ENCODE measurements around the gene SAMD4B.

SAMD4B gene

DNA sequence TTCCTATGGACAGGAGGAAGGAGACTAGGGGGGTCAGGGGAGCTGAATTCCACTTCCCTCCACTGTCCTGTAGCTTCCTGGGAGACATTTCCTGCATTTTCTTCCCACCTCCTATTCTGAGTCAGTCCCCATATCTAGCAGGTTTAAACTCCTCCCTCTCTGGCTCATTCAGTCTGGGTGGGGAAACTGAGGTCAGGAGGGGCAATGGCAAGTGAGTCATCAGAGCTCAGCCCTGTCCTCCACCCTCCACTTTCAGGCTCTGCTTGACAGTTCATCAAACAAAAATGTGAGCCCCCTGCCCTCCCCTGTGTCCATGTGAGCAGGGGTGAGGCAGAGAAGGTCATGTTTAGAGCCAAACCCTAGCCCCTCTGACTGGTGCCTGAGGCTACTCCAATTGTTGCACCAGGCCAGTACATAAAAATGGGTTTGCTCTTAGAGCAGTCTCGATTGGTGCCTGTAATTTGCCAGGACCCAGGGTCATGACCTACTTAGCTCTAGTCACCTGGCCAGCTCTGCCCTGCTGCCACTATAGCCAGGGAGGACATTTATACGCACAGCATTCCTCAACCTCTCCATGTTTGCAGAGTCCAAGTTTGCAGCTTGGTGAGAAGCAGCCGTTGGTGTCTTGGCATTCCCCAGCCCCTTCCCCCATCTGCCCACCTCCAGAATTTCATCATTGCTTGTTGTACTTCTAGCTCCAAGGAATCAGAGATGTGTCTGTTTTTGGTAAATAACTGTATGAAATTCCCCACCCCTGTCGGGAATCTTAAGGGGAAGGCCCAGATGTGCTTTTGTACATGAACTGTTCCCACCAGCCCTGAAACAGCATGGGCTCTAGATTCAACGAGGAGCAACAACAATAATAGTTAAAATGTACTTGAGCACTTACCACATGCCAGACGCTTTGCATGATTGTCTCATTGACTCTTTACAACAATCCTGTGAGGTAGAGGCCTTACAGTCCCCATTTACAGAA, 20.7 kb downstream of the SAMD4B start:
- no peak for DNase-seq (ENCODE audit: low read depth, low spot score)
- no peaks in the 10 kb centered on the region for H3K4me1 ChIP-seq (ENCODE audit: insufficient read depth, insufficient read length)
- TF ChIP-seq YY1 (IDR thresholded peaks at IDR 0.05; ENCODE audit: insufficient read depth, insufficient read length): no peak
- no peak for TF ChIP-seq SUZ12 (IDR thresholded peaks at IDR 0.05; ENCODE audit: extremely low read depth, insufficient read depth, insufficient read length)
- TF ChIP-seq ZNF274 (IDR thresholded peaks at IDR 0.05; ENCODE audit: low read depth, low read length): no peak
- H3K27me3 ChIP-seq (ENCODE audit: insufficient read depth, insufficient read length): no peaks in the 10 kb centered on the region
- H3K9me3 ChIP-seq (ENCODE audit: insufficient read depth, low read length): no peaks in the 10 kb centered on the region
- H3K4me3 ChIP-seq (ENCODE audit: insufficient read length, low read depth): no peak overlapping the region
- H3K9ac ChIP-seq (ENCODE audit: insufficient read length, low read depth): no peak overlapping the region
- H3K36me3 ChIP-seq (ENCODE audit: insufficient read depth, insufficient read length, low read length): peaks cover 80% of the 10 kb centered on the region

DNA sequence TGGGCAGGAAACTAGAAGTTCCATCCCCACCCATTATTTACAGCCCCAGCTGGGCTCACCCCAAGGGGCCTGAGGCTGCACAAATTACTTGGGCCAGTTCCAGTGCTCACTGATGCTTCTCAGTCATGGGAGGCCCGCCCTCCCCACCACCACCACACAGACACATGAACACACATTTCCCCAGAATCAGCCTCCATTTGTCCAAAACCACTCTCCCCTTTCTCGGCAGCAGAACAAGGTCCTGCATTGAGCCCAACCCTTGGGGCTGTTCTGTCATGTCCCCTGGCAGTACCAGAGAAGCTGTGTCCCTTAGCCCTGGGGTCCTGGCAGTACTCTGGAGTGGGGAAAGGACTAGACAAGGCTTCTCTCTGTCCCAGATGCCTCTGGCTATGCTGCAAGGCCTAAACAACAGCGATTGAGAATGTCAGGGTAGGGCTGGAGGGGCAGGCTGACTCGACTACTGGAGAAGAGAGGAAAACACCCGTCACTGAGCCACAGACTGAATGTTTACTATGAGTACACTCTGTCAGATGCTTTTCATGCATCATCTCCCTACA, 21.8 kb downstream of the SAMD4B start:
- H3K36me3 ChIP-seq (ENCODE audit: insufficient read depth, insufficient read length, low read length): peaks cover 80% of the 10 kb centered on the region
- no peaks in the 10 kb centered on the region for H3K27me3 ChIP-seq (ENCODE audit: insufficient read depth, insufficient read length)
- no peaks in the 10 kb centered on the region for H3K9me3 ChIP-seq (ENCODE audit: insufficient read depth, low read length)
- H3K9ac ChIP-seq (ENCODE audit: insufficient read length, low read depth): no peak overlapping the region
- no peak for DNase-seq (ENCODE audit: low read depth, low spot score)
- TF ChIP-seq YY1 (IDR thresholded peaks at IDR 0.05; ENCODE audit: insufficient read depth, insufficient read length) (no peak), ZNF274 (IDR thresholded peaks at IDR 0.05; ENCODE audit: low read depth, low read length) (no peak), SUZ12 (IDR thresholded peaks at IDR 0.05; ENCODE audit: extremely low read depth, insufficient read depth, insufficient read length) (no peak)
- no peak overlapping the region for H3K4me3 ChIP-seq (ENCODE audit: insufficient read length, low read depth)
- no peaks in the 10 kb centered on the region for H3K4me1 ChIP-seq (ENCODE audit: insufficient read depth, insufficient read length)

DNA sequence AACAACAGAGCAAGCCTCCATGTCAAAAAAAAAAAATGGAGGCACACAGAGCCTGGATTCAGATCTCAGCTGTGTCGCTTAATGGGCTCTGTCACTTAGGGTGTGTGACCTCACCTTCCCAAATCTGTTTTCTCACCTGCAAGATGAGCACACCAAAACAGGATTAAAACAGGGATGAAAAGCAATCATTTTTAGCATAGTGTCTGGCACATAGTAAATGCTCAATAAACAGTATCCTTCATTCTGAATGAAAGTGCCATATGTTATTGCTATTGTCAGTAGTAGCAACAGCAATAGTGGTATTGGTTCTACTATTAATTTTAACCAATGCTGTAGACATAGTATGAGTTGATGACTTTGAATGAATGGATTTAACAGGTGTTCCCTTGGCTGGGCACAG, 23.3 kb downstream of the SAMD4B start:
- Histone ChIP-seq H3K4me1 (ENCODE audit: insufficient read depth, insufficient read length) (no peaks in the 10 kb centered on the region), H3K27me3 (ENCODE audit: insufficient read depth, insufficient read length) (no peaks in the 10 kb centered on the region), H3K36me3 (ENCODE audit: insufficient read depth, insufficient read length, low read length) (peaks cover 81% of the 10 kb centered on the region), H3K9me3 (ENCODE audit: insufficient read depth, low read length) (no peaks in the 10 kb centered on the region), H3K4me3 (ENCODE audit: insufficient read length, low read depth) (no peak overlapping the region), H3K9ac (ENCODE audit: insufficient read length, low read depth) (no peak overlapping the region)
- DNase-seq (ENCODE audit: low read depth, low spot score): no peak
- no peak for TF ChIP-seq SUZ12 (IDR thresholded peaks at IDR 0.05; ENCODE audit: extremely low read depth, insufficient read depth, insufficient read length)
- TF ChIP-seq YY1 (IDR thresholded peaks at IDR 0.05; ENCODE audit: insufficient read depth, insufficient read length): no peak
- no peak for TF ChIP-seq ZNF274 (IDR thresholded peaks at IDR 0.05; ENCODE audit: low read depth, low read length)

DNA sequence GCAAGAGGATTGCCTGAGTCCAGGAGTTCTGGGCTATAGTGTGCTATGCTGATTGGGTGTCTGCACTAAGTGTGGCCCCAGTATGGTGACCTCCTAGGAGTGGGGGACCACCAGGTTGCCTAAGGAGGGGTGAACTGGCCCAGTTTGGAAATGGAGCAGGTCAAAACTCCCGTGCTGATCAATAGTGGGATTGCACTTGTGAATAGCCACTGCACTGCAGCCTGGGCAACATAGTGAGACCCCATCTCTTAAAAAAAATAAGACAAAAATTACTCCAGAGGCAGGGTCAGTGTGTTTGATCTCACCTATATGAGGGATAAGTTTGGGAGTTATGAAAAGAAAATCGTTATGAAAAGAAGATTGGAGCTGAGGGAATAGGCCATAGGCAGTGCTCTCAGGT, 27.0 kb downstream of the SAMD4B start:
- H3K9ac ChIP-seq (ENCODE audit: insufficient read length, low read depth): no peak overlapping the region
- H3K36me3 ChIP-seq (ENCODE audit: insufficient read depth, insufficient read length, low read length): peaks cover 82% of the 10 kb centered on the region
- H3K27me3 ChIP-seq (ENCODE audit: insufficient read depth, insufficient read length): no peaks in the 10 kb centered on the region
- H3K9me3 ChIP-seq (ENCODE audit: insufficient read depth, low read length): no peaks in the 10 kb centered on the region
- H3K4me3 ChIP-seq (ENCODE audit: insufficient read length, low read depth): no peak overlapping the region
- no peak for DNase-seq (ENCODE audit: low read depth, low spot score)
- no peak for TF ChIP-seq YY1 (IDR thresholded peaks at IDR 0.05; ENCODE audit: insufficient read depth, insufficient read length)
- TF ChIP-seq SUZ12 (IDR thresholded peaks at IDR 0.05; ENCODE audit: extremely low read depth, insufficient read depth, insufficient read length): no peak
- TF ChIP-seq ZNF274 (IDR thresholded peaks at IDR 0.05; ENCODE audit: low read depth, low read length): no peak
- no peaks in the 10 kb centered on the region for H3K4me1 ChIP-seq (ENCODE audit: insufficient read depth, insufficient read length)

DNA sequence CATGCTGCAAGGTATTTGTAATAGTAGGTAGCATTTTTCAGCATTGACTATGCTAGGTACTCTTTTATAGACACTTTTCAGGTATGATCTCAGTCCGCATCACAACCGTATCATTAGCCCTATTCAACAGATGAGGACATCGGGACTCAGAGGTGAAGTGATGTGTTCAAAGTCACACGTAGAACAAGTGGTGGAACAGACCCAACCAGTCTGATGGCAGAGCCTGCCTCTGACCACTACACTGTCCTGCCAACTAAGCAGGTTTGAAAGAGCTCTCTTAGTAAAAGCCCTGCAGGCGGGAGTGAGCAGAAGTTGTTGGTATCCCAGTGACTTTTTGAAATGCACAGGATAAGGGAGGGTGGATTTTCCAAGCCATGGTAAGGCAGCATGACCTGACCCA, 28.5 kb downstream of the SAMD4B start:
- no peak for TF ChIP-seq ZNF274 (IDR thresholded peaks at IDR 0.05; ENCODE audit: low read depth, low read length)
- TF ChIP-seq YY1 (IDR thresholded peaks at IDR 0.05; ENCODE audit: insufficient read depth, insufficient read length): no peak
- Histone ChIP-seq H3K36me3 (ENCODE audit: insufficient read depth, insufficient read length, low read length) (peaks cover 84% of the 10 kb centered on the region), H3K4me3 (ENCODE audit: insufficient read length, low read depth) (no peak overlapping the region), H3K9ac (ENCODE audit: insufficient read length, low read depth) (no peak overlapping the region), H3K27me3 (ENCODE audit: insufficient read depth, insufficient read length) (no peaks in the 10 kb centered on the region), H3K9me3 (ENCODE audit: insufficient read depth, low read length) (no peaks in the 10 kb centered on the region), H3K4me1 (ENCODE audit: insufficient read depth, insufficient read length) (no peaks in the 10 kb centered on the region)
- no peak for DNase-seq (ENCODE audit: low read depth, low spot score)

GRCh38 chr19:39372047-39372802, 30.0 kb downstream of the SAMD4B start:
- Histone ChIP-seq H3K9me3 (ENCODE audit: insufficient read depth, low read length) (no peaks in the 10 kb centered on the region), H3K27me3 (ENCODE audit: insufficient read depth, insufficient read length) (no peaks in the 10 kb centered on the region), H3K4me3 (ENCODE audit: insufficient read length, low read depth) (no peak overlapping the region), H3K36me3 (ENCODE audit: insufficient read depth, insufficient read length, low read length) (peaks cover 85% of the 10 kb centered on the region), H3K4me1 (ENCODE audit: insufficient read depth, insufficient read length) (no peaks in the 10 kb centered on the region), H3K9ac (ENCODE audit: insufficient read length, low read depth) (no peak overlapping the region)
- DNase-seq (ENCODE audit: low read depth, low spot score): no peak
- TF ChIP-seq YY1 (IDR thresholded peaks at IDR 0.05; ENCODE audit: insufficient read depth, insufficient read length) (no peak), SUZ12 (IDR thresholded peaks at IDR 0.05; ENCODE audit: extremely low read depth, insufficient read depth, insufficient read length) (no peak), ZNF274 (IDR thresholded peaks at IDR 0.05; ENCODE audit: low read depth, low read length) (no peak)

DNA sequence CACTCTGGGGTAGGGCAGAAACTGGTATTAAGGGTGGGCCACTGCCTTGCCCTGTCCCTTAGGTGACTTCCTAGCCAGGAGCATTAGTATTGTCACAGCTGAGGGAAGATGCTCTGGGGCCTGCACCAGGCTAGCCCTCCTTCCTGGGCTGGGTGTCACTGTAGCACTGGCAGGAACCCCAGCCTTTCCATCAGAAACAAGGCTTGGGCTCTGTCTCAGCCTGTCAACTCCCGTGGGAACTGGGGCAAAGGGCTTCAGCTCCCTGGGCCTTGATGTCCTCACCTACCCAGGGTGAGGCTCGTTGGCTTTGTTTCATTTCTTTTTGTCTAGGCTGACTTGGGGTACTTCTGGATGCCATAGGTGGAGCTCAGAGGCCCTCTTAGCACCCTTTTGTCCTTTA, 30.7 kb downstream of the SAMD4B start:
- TF ChIP-seq SUZ12 (IDR thresholded peaks at IDR 0.05; ENCODE audit: extremely low read depth, insufficient read depth, insufficient read length) (no peak), ZNF274 (IDR thresholded peaks at IDR 0.05; ENCODE audit: low read depth, low read length) (no peak), YY1 (IDR thresholded peaks at IDR 0.05; ENCODE audit: insufficient read depth, insufficient read length) (no peak)
- DNase-seq (ENCODE audit: low read depth, low spot score): no peak
- no peak overlapping the region for H3K4me3 ChIP-seq (ENCODE audit: insufficient read length, low read depth)
- H3K9ac ChIP-seq (ENCODE audit: insufficient read length, low read depth): no peak overlapping the region
- peaks cover 91% of the 10 kb centered on the region for H3K36me3 ChIP-seq (ENCODE audit: insufficient read depth, insufficient read length, low read length)
- H3K27me3 ChIP-seq (ENCODE audit: insufficient read depth, insufficient read length): no peaks in the 10 kb centered on the region
- H3K4me1 ChIP-seq (ENCODE audit: insufficient read depth, insufficient read length): no peaks in the 10 kb centered on the region
- no peaks in the 10 kb centered on the region for H3K9me3 ChIP-seq (ENCODE audit: insufficient read depth, low read length)

Data from NT2/D1 (cell line).